Subcutaneous adipose tissue (tissue), 4 donors: ENCODE results near the gene NAA20. TPM values are rescaled to one million over a fixed set of nuclear protein-coding genes. Genes with fewer than 3 reads are reported as not detected.

ENCODE experiments used
- total RNA-seq, 4 donors: library from RNA; depleted of rRNA; stranded (reverse); fragments of >200 nt; gene quantifications; one replicate each; pipeline ENCODE4 v1.1.0, GENCODE V29; 2016
- TF ChIP-seq, protein P1 (sequence below): fragments of 450-650 bp; IDR thresholded peaks from one replicate; pipeline ENCODE4 v1.5.1; 2016; ENCODE audit warnings: low read depth, mild to moderate bottlenecking, control low read depth, antibody characterized with exemption, moderate library complexity

The NAA20 gene
- total RNA-seq, 4 donors from 2014 or later: 25.4 to 46.7 (median 42.2) TPM

DNA sequence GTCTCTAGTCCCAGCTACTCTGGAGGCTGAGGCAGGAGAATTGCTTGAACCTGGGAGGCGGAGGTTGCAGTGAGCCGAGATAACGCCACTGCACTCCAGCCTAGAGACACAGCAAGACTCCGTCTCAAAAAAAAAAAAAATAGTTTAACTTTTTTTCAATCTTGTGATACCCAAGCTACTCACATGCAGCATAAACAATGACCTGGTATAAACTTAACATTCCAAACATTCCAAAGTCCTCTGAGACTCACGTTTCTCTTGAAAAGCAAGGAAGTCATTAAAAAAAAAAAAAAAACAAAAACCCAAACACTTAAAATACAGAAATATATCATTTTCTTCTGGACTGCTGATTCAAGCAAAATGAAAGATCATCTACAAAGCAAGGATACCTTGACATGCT lies 20.8 kb downstream of the NAA20 start:
- TF ChIP-seq, protein P1, sequence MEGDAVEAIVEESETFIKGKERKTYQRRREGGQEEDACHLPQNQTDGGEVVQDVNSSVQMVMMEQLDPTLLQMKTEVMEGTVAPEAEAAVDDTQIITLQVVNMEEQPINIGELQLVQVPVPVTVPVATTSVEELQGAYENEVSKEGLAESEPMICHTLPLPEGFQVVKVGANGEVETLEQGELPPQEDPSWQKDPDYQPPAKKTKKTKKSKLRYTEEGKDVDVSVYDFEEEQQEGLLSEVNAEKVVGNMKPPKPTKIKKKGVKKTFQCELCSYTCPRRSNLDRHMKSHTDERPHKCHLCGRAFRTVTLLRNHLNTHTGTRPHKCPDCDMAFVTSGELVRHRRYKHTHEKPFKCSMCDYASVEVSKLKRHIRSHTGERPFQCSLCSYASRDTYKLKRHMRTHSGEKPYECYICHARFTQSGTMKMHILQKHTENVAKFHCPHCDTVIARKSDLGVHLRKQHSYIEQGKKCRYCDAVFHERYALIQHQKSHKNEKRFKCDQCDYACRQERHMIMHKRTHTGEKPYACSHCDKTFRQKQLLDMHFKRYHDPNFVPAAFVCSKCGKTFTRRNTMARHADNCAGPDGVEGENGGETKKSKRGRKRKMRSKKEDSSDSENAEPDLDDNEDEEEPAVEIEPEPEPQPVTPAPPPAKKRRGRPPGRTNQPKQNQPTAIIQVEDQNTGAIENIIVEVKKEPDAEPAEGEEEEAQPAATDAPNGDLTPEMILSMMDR: no peak

DNA sequence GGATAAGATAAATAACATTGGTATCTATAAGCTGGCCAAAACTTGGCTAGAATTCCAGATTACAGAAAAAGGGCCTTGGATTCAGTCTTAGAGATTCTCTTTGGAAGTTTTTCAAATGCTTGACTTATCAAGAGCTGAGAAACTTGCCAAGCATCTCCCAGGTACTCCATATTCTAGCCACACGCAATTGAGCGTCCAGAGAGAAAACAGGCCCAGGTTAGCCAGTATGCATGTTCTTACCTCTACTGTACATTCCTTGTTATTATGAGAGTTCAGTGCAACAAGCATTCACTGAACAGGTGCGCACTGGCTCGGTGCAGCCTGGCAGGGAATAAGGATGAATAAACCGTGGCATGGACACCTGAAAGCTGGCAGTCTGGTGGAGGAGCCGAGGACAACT lies 21.4 kb downstream of the NAA20 start:
- TF ChIP-seq, protein P1: no peak

DNA sequence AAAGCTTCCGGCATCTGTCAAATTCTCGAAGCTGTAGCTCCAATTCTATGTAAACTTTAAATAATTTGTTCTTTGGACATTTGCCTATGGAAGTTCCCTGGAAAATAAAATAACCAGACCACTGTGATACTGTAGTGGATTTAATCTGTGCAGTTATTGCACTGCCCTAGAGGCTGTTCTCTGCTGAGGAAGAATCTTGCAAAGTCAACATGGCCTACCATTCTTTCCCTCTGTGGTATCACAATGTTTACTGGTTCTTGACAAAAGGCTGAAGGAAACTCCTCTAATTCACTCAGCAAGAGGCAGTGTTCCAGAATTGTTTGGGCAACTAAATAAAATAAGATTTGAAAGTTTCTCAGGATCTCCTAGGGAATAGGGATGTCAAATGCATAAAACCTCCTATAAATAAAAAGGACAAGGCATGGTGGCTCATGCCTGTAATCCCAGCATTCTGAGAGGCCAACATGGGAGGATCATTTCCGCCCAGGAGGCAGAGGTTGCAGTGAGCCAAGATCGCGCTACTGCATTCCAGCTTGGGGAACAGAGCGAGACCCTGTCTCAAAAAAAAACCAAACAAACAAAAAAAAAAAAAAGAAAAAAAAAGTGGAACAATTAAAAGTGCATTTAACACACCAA lies 22.7 kb downstream of the NAA20 start:
- TF ChIP-seq, protein P1: no peak

DNA sequence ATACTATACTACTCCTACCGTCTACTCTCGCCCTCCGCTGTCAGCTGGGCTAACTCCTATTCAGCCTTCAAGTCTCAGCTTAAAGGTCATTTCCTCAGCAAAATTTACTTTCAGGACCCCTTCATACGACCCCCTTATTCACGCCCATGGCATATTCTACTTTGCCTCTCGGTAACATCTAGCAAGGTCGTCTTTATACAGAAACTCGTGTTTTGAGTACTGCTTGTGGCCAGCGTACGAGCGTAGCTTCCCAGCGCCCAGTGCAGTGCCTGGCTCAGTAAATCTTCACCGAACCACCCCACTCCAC lies 34.6 kb downstream of the NAA20 start:
- TF ChIP-seq, protein P1: no peak

DNA sequence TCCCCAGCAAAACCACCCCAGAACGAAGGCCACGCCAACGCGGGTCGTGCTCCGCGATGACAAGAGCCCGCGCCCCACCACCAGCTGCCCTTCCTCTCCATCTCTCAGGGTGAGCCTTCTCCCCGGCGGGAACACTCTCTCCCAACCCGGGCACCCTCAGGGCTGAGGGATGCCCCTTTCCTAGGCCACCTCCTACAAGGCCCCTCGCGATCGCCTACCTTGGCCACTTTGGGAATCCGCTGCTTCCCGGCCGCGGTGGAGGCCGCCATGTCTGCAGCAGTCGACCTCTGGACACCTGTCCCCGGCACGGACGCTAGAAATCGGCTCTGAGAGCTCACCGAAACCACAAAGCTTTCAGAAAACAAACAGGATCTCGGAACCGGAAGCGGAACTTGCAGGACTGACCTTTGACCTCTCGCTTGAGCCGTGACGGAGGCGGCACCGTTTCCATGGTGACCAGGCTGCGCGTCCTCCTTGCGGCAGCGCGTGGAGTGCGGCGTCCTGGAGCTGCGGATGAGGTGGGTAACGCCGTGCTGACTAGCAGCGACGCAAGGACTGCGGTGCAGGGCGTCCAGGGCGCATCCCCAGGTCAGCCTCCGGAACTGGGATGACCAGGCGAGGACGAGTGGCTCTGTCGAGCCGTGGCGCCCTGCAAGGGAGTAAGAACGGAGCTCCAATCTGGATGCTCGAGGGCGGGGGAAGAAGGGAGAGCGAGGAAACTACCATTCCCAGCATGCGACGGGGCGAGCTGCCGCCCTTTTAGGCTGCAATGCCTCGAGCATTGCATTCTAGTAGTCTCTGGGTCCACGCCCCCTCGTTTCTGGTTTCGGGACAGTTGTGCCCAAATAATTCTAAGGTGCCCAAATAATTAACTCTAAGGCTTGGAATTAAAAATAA lies 35.2 kb downstream of the NAA20 start, which contains the start of the genes CFAP61 and CRNKL1:
CFAP61 (plus strand) TSS at position 459 of the 897 bp plus-strand sequence. CDS start 4,122 bp downstream, outside the sequence.
CRNKL1 (minus strand) TSS at position 393 of the 897 bp plus-strand sequence; CDS start at position 269, 124 bp downstream.
- TF ChIP-seq, protein P1: no peak

DNA sequence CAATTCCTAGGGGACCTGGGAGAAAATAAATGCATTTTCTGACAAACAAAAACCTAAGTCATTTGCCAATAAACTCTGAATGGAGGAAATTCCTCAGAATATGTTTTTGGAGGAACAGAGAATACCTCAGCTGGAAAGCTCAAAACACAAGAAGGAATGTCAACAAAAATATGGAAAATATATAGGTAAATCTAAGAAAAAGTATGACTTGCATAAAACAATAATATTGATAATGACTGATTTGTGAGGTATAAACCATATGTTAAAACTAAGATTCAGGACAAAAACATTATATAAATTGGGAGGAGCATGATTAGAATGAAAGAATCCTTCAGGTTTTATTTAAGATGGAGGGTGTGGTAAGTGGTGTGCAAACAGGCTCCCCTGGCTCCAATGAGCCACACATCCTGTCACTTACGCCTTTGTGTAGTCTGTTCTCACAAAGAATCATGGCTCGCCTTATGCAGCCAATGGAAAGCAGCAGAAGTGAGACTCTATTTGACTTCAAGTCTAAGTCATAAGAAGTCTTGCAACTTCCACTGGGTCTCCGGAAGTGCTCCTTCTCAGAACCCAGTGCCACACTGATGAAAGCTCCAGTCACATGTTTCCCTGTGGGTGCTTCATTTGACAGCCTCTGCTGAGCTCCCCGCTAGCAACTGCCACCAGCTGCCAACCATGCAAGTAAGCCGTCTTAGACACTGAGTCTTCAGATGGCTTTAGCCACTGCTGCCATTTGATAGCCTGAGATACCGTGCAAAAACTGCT lies 43.3 kb downstream of the NAA20 start:
- TF ChIP-seq, protein P1: no peak
